H9 (cell line): Measurements from ENCODE around the gene SHANK3. TPM values are rescaled to one million over a fixed set of nuclear protein-coding genes. Genes with fewer than 3 reads are reported as not detected.
A peak's percentile ranks its signal among the peaks of the same experiment; 100 is the strongest.

Experiments used
- DNase-seq: peaks from one replicate; pipeline ENCODE4 v3.0.0-alpha.2; 2017
- H2AFZ ChIP-seq: one replicate; pipeline ENCODE4 v1.6.1; 2013; ENCODE audit warnings: mild to moderate bottlenecking, low read length, control low read depth, moderate library complexity
- H2AK5ac ChIP-seq: 2 replicates; pipeline ENCODE4 v1.6.1; 2013; ENCODE audit warnings: low read length, control low read depth, mixed read lengths; ENCODE audit not compliant: insufficient read length
- H2BK120ac ChIP-seq: one replicate; pipeline ENCODE4 v1.6.1; 2013; ENCODE audit warnings: low read depth, mild to moderate bottlenecking, low read length, control low read depth, inconsistent platforms; ENCODE audit not compliant: poor library complexity, severe bottlenecking
- H2BK12ac ChIP-seq: 2 replicates; pipeline ENCODE4 v1.6.1; 2013; ENCODE audit warnings: low read length, control low read depth, mixed read lengths, low read depth; ENCODE audit not compliant: insufficient read length
- H2BK15ac ChIP-seq: 2 replicates; pipeline ENCODE4 v1.6.1; 2013; ENCODE audit warnings: low read depth, low read length, control low read depth
- H2BK20ac ChIP-seq: one replicate; pipeline ENCODE4 v1.6.1; 2013; ENCODE audit warnings: low read depth, mild to moderate bottlenecking, low read length, control low read depth, inconsistent platforms; ENCODE audit not compliant: poor library complexity, severe bottlenecking
- H2BK5ac ChIP-seq: 2 replicates; pipeline ENCODE4 v1.6.1; 2013; ENCODE audit warnings: low read length, control low read depth, mixed read lengths; ENCODE audit not compliant: insufficient read length
- H3K14ac ChIP-seq: 2 replicates; pipeline ENCODE4 v1.6.1; 2013; ENCODE audit warnings: low read length, control low read depth; ENCODE audit not compliant: insufficient read depth
- H3K18ac ChIP-seq: 2 replicates; pipeline ENCODE4 v1.6.1; 2013; ENCODE audit warnings: low read depth, mild to moderate bottlenecking, mixed read lengths, low read length, control low read depth; ENCODE audit not compliant: insufficient read length
- H3K23ac ChIP-seq: 2 replicates; pipeline ENCODE4 v1.6.1; 2013; ENCODE audit warnings: low read length, control low read depth, mixed read lengths, low read depth; ENCODE audit not compliant: insufficient read length
- H3K23me2 ChIP-seq: 2 replicates; pipeline ENCODE4 v1.6.1; 2013; ENCODE audit warnings: low read depth, mild to moderate bottlenecking, mixed read lengths, low read length, control low read depth; ENCODE audit not compliant: insufficient read length, poor library complexity, severe bottlenecking
- H3K27ac ChIP-seq: 2 replicates; pipeline ENCODE4 v1.5.1; 2013; ENCODE audit warnings: low read length, control low read depth, mixed read lengths, low read depth; ENCODE audit not compliant: insufficient read length
- H3K27me3 ChIP-seq: 2 replicates; pipeline ENCODE4 v1.6.1; 2013; ENCODE audit warnings: low read length, control low read depth, inconsistent platforms; ENCODE audit not compliant: insufficient read depth
- H3K4ac ChIP-seq: 2 replicates; pipeline ENCODE4 v1.6.1; 2013; ENCODE audit warnings: low read depth, mild to moderate bottlenecking, control low read depth, inconsistent platforms, low read length, moderate library complexity
- H3K4me1 ChIP-seq: 2 replicates; pipeline ENCODE4 v1.6.1; 2013; ENCODE audit warnings: low read length, control low read depth, inconsistent platforms; ENCODE audit not compliant: insufficient read depth
- H3K4me2 ChIP-seq: 2 replicates; pipeline ENCODE4 v1.6.1; 2013; ENCODE audit warnings: low read length, control low read depth, mixed read lengths; ENCODE audit not compliant: insufficient read length, insufficient read depth
- H3K56ac ChIP-seq: 2 replicates; pipeline ENCODE4 v1.6.1; 2013; ENCODE audit warnings: low read depth, mild to moderate bottlenecking, mixed read lengths, low read length, control low read depth; ENCODE audit not compliant: insufficient read length
- H3K79me1 ChIP-seq: 2 replicates; pipeline ENCODE4 v1.6.1; 2013; ENCODE audit warnings: low read depth, mild to moderate bottlenecking, moderate library complexity, low read length, control low read depth, inconsistent platforms; ENCODE audit not compliant: insufficient read depth, poor library complexity, severe bottlenecking
- H3K79me2 ChIP-seq: 2 replicates; pipeline ENCODE4 v1.6.1; 2013; ENCODE audit warnings: low read length, control low read depth, inconsistent platforms; ENCODE audit not compliant: insufficient read depth
- H3K9ac ChIP-seq: 2 replicates; pipeline ENCODE4 v1.6.1; 2013; ENCODE audit warnings: low read length, control low read depth, mixed read lengths; ENCODE audit not compliant: insufficient read length; ENCODE audit errors: extremely low read depth
- H3K9me3 ChIP-seq: one replicate; pipeline ENCODE4 v1.6.1; 2013; ENCODE audit warnings: low read depth, low read length, inconsistent platforms; ENCODE audit not compliant: control insufficient read depth
- H3T11ph ChIP-seq: one replicate; pipeline ENCODE4 v1.6.1; 2013; ENCODE audit warnings: mild to moderate bottlenecking, low read length, control low read depth, inconsistent platforms
- H4K20me1 ChIP-seq: one replicate; pipeline ENCODE4 v1.6.1; 2013; ENCODE audit not compliant: control insufficient read depth, insufficient read length, insufficient read depth
- H4K5ac ChIP-seq: 2 replicates; pipeline ENCODE4 v1.6.1; 2013; ENCODE audit warnings: low read depth, mild to moderate bottlenecking, mixed read lengths, low read length, control low read depth; ENCODE audit not compliant: insufficient read length
- H4K8ac ChIP-seq: replicated peaks from 2 replicates; pipeline ENCODE4 v1.6.1; 2013; ENCODE audit warnings: low read length, control low read depth, mixed read lengths, low read depth; ENCODE audit not compliant: insufficient read length
- H4K91ac ChIP-seq: 2 replicates; pipeline ENCODE4 v1.6.1; 2013; ENCODE audit warnings: low read depth, mild to moderate bottlenecking, moderate library complexity, mixed read lengths, low read length, control low read depth; ENCODE audit not compliant: insufficient read length
- H3K27ac Mint-ChIP-seq, 3 experiments: 2 replicates in 2 of 3; 3 replicates in 1 of 3; pipeline ENCODE4 v1.8.0; 2020 to 2021; ENCODE audit warnings: mixed read lengths in 3 of 3, mild to moderate bottlenecking in 1 of 3, moderate library complexity in 1 of 3
- H3K27me3 Mint-ChIP-seq: 2 replicates; pipeline ENCODE4 v1.8.0; 2021; ENCODE audit warnings: low read depth, mild to moderate bottlenecking, moderate library complexity, mixed read lengths
- H3K36me3 Mint-ChIP-seq, 3 experiments: 2 replicates in 2 of 3; 3 replicates in 1 of 3; pipeline ENCODE4 v1.8.0; 2020 to 2021; ENCODE audit warnings: low read depth in 3 of 3, mixed read lengths in 3 of 3; ENCODE audit not compliant: insufficient read depth in 1 of 3
- H3K4me1 Mint-ChIP-seq, 2 experiments: 2 replicates each; pipeline ENCODE4 v1.8.0; 2020; ENCODE audit warnings: mixed read lengths in 2 of 2
- H3K4me3 Mint-ChIP-seq, 2 experiments: 2 replicates in 1 of 2; 3 replicates in 1 of 2; pipeline ENCODE4 v1.8.0; 2020 to 2021; ENCODE audit warnings: mild to moderate bottlenecking in 2 of 2, mixed read lengths in 2 of 2, moderate library complexity in 1 of 2
- H3K9me3 Mint-ChIP-seq, 2 experiments: 2 replicates in 1 of 2; 3 replicates in 1 of 2; pipeline ENCODE4 v1.8.0; 2020; ENCODE audit warnings: mild to moderate bottlenecking in 2 of 2, mixed read lengths in 2 of 2, moderate library complexity in 1 of 2
- CTCF ChIP-seq: fragments of 200-600 bp; sonication (generic); conservative IDR thresholded peaks from 3 replicates; pipeline ENCODE4 v1.8.0; 2021; ENCODE audit warnings: antibody characterized with exemption, mild to moderate bottlenecking
- WGBS: extraction: QIAGEN DNeasy Blood & Tissue Kit; methylation state at CpG from one replicate; pipeline ENCODE4 v1.1.7; 2013; ENCODE audit warnings: missing lambda C conversion rate, low lambda C conversion rate, mixed read lengths; ENCODE audit not compliant: insufficient read length; ENCODE audit errors: extremely low coverage; 5-methylcytosine and 5-hydroxymethylcytosine counted together
- total RNA-seq: library from RNA; stranded (reverse); gene quantifications from 2 replicates; pipeline ENCODE4 v1.2.1, GENCODE V29; 2021

SHANK3 gene
- total RNA-seq, 1 experiment from 2014 or later: 8.7 TPM

GRCh38 chr22:50696799-50697561 is 24.4 kb downstream of the SHANK3 start:
- H3K23me2 ChIP-seq: peaks cover 8% of the 10 kb centered on the region
- H3K27ac ChIP-seq: no peak overlapping the region
- H2BK15ac ChIP-seq: no peak overlapping the region
- WGBS: no CpG with 5 or more reads among the region's 58 CpGs
- H2BK120ac ChIP-seq: no peak overlapping the region
- Mint-ChIP-seq H3K27ac (no peak overlapping the region), H3K9me3 (no peaks in the 10 kb centered on the region), H3K36me3 (peaks cover 0 to 9% (median 4%) of the 10 kb centered on the region in 3 experiments; a peak in 4 of 7 replicates), H3K4me3 (peak overlapping the region; percentile 60 to 85), H3K4me1 (peaks cover 2 to 16% of the 10 kb centered on the region in 2 experiments), H3K27me3 (peaks cover 53% of the 10 kb centered on the region)
- H4K5ac ChIP-seq: no peak overlapping the region
- peak; percentile 89 for TF ChIP-seq CTCF
- no peak overlapping the region for H2AFZ ChIP-seq
- H3K79me2 ChIP-seq: no peaks in the 10 kb centered on the region
- H3K56ac ChIP-seq: no peak overlapping the region
- H3K18ac ChIP-seq: no peak overlapping the region
- no peak overlapping the region for H3K9ac ChIP-seq
- no peak overlapping the region for H2BK20ac ChIP-seq
- H2BK12ac ChIP-seq: no peak overlapping the region
- H3T11ph ChIP-seq: no peak overlapping the region
- peaks cover 5% of the 10 kb centered on the region; the same call in 1 of the 2 replicates for H3K27me3 ChIP-seq
- H3K14ac ChIP-seq: no peak overlapping the region
- no peak overlapping the region for H4K91ac ChIP-seq
- H3K23ac ChIP-seq: no peak overlapping the region
- H4K8ac ChIP-seq: no peak overlapping the region
- H3K4me2 ChIP-seq: peak overlapping the region; percentile 20
- H3K4me1 ChIP-seq: no peaks in the 10 kb centered on the region
- H2AK5ac ChIP-seq: no peak overlapping the region
- no peak overlapping the region for H3K4ac ChIP-seq
- DNase-seq: peak; percentile 59
- no peaks in the 10 kb centered on the region for H4K20me1 ChIP-seq
- H3K79me1 ChIP-seq: no peaks in the 10 kb centered on the region
- H3K9me3 ChIP-seq: no peaks in the 10 kb centered on the region
- no peak overlapping the region for H2BK5ac ChIP-seq
